Breast epithelium (tissue), 4 donors: ENCODE measurements around the gene PPM1D. TPM values are rescaled to one million over a fixed set of nuclear protein-coding genes. Genes with fewer than 3 reads are reported as not detected.

Source experiments
- DNase-seq, 2 donors: peaks; one replicate each; pipeline ENCODE4 v3.0.0-alpha.2; 2019; ENCODE audit warnings: low spot score in 2 of 2
- H3K27ac ChIP-seq, 2 donors: fragments of 200-600 bp; sonication (generic) in 1 of 2; one replicate each; pipeline ENCODE4 v1.5.1; 2016 to 2019; ENCODE audit warnings: mild to moderate bottlenecking in 1 of 2
- H3K27me3 ChIP-seq, 2 donors: fragments of 200-600 bp; sonication (generic) in 1 of 2; one replicate each; pipeline versions ENCODE4 v1.5.1 to v1.6.0; 2017 to 2019; ENCODE audit warnings: control low read depth in 1 of 2, mild to moderate bottlenecking in 1 of 2
- H3K36me3 ChIP-seq: fragments of 200-600 bp; one replicate; pipeline ENCODE4 v1.5.1; 2019
- H3K4me1 ChIP-seq, 2 donors: fragments of 200-600 bp; sonication (generic); one replicate each; pipeline ENCODE4 v1.5.1; 2016 to 2019; ENCODE audit warnings: control low read depth in 1 of 2
- H3K4me3 ChIP-seq, 3 donors: fragments of 200-600 bp; sonication (generic); 1 replicate in 2 of 3; 2 replicates in 1 of 3; pipeline ENCODE4 v1.5.1; 2016 to 2019; ENCODE audit warnings: mild to moderate bottlenecking in 3 of 3, moderate library complexity in 2 of 3
- H3K9me3 ChIP-seq, 2 donors: fragments of 200-600 bp; sonication (generic) in 1 of 2; one replicate each; pipeline ENCODE4 v1.5.1; 2016 to 2019; ENCODE audit warnings: control low read depth in 1 of 2
- CTCF ChIP-seq, 3 donors: fragments of 450-650 bp; IDR thresholded peaks; one replicate each; pipeline ENCODE4 v1.5.1; 2016 to 2017; ENCODE audit warnings: antibody characterized with exemption in 3 of 3, mild to moderate bottlenecking in 3 of 3, moderate library complexity in 3 of 3
- POLR2A ChIP-seq: fragments of 450-650 bp; IDR thresholded peaks from one replicate; pipeline ENCODE4 v1.6.1; 2016; ENCODE audit warnings: antibody characterized with exemption, mild to moderate bottlenecking, moderate library complexity
- POLR2AphosphoS5 ChIP-seq, 3 donors: sonication (generic); formaldehyde crosslinking; IDR thresholded peaks; one replicate each; pipeline ENCODE4 v1.6.1; 2017; ENCODE audit warnings: antibody characterized with exemption in 3 of 3
- intact Hi-C: fragments of 100-400 bp; cut with DNase I; formaldehyde crosslinking; loops from one replicate; pipeline ENCODE4 v1.15.1; 2023; ENCODE audit warnings: low total_unique reads
- total RNA-seq, 3 donors: library from RNA; depleted of rRNA; stranded (reverse); fragments of >200 nt; gene quantifications; one replicate each; pipeline ENCODE4 v1.1.0, GENCODE V29; 2016

Gene PPM1D
- total RNA-seq, 3 donors from 2014 or later = 12.3 to 19.6 (median 14.7) TPM

- Histone ChIP-seq H3K4me3 (no peak overlapping the region), H3K27me3 (no peaks in the 10 kb centered on the region), H3K4me1 (no peaks in the 10 kb centered on the region), H3K27ac (no peak overlapping the region), H3K9me3 (no peaks in the 10 kb centered on the region), H3K36me3 (no peaks in the 10 kb centered on the region)
- TF ChIP-seq CTCF (IDR thresholded peaks at IDR 0.05) = no peak
- no peak for TF ChIP-seq POLR2AphosphoS5 (IDR thresholded peaks at IDR 0.05)
- no peak for TF ChIP-seq POLR2A
- intact Hi-C loops = no loop called here
- DNase-seq = no peak
Observed at GRCh38 chr17:60594734-60595133, 5.3 kb upstream of the PPM1D start.

GRCh38 chr17:60597297-60597696 is 2.7 kb upstream of the PPM1D start:
- DNase-seq = no peak
- Histone ChIP-seq H3K4me1 (no peaks in the 10 kb centered on the region), H3K9me3 (no peaks in the 10 kb centered on the region), H3K4me3 (no peak overlapping the region), H3K27me3 (no peaks in the 10 kb centered on the region), H3K36me3 (no peaks in the 10 kb centered on the region), H3K27ac (no peak overlapping the region)
- intact Hi-C loops = no loop called here
- no peak for TF ChIP-seq POLR2A
- TF ChIP-seq CTCF (IDR thresholded peaks at IDR 0.05) = no peak
- no peak for TF ChIP-seq POLR2AphosphoS5 (IDR thresholded peaks at IDR 0.05)

- no peaks in the 10 kb centered on the region for H3K36me3 ChIP-seq
- H3K4me1 ChIP-seq = peaks cover 0 to 4% of the 10 kb centered on the region in 2 donors
- DNase-seq = no peak
- no peak overlapping the region for H3K4me3 ChIP-seq
- H3K27me3 ChIP-seq = no peaks in the 10 kb centered on the region
- TF ChIP-seq CTCF (IDR thresholded peaks at IDR 0.05) (no peak), POLR2AphosphoS5 (IDR thresholded peaks at IDR 0.05) (no peak), POLR2A (no peak)
- H3K27ac ChIP-seq = peak overlapping the region in 1 of 2 donors; percentile 35
- H3K9me3 ChIP-seq = no peaks in the 10 kb centered on the region
- intact Hi-C loops = no loop called here
Observed at GRCh38 chr17:60598001-60598736, 1.8 kb upstream of the PPM1D start.

GRCh38 chr17:60599220-60599619 is 773 bp upstream of the PPM1D start:
- DNase-seq = no peak
- Histone ChIP-seq H3K4me3 (peak overlapping the region; percentile 90 to 97 (median 92)), H3K27me3 (no peaks in the 10 kb centered on the region), H3K27ac (peak overlapping the region; percentile 90 to 98), H3K36me3 (no peaks in the 10 kb centered on the region), H3K9me3 (no peaks in the 10 kb centered on the region), H3K4me1 (peaks cover 0 to 4% of the 10 kb centered on the region in 2 donors)
- intact Hi-C loops = no loop called here
- TF ChIP-seq CTCF (IDR thresholded peaks at IDR 0.05) = no peak
- TF ChIP-seq POLR2A = no peak
- no peak for TF ChIP-seq POLR2AphosphoS5 (IDR thresholded peaks at IDR 0.05)
